ENCODE measurements around the gene CBFA2T3.

The CBFA2T3 gene

GRCh38 chr16:88851616-88852015, 125.4 kb downstream of the CBFA2T3 start:
- H3K79me2 ChIP-seq (ENCODE audit: insufficient read depth, low read length): peaks cover 5% of the 10 kb centered on the region; the same call in 1 of the 2 replicates
- ATAC-seq (ENCODE audit: insufficient read depth, low read depth): no peak
- H3K9ac ChIP-seq (ENCODE audit: low read depth, low read length): no peak overlapping the region
- no peak for DNase-seq
- peaks cover 9% of the 10 kb centered on the region for H3K4me1 ChIP-seq (ENCODE audit: insufficient read depth, low read length)
- no peak for TF ChIP-seq CTCF (IDR thresholded peaks at IDR 0.05; ENCODE audit: borderline replicate concordance, extremely low read depth, low read length, poor library complexity, severe bottlenecking)
- no peak for TF ChIP-seq EZH2 (IDR thresholded peaks at IDR 0.05; ENCODE audit: borderline replicate concordance, low read depth, low read length, severe bottlenecking)
- no peak overlapping the region for H3K4me2 ChIP-seq (ENCODE audit: insufficient read depth, low read length)
- no peak overlapping the region for H3K4me3 ChIP-seq (ENCODE audit: low read depth in 1 of 2, low read length in 2 of 2)
- no peaks in the 10 kb centered on the region for H3K27me3 ChIP-seq (ENCODE audit: insufficient read depth, low read length, poor library complexity)
- H4K20me1 ChIP-seq (ENCODE audit: insufficient read depth, low read length): peaks cover 14% of the 10 kb centered on the region
- H2AFZ ChIP-seq (ENCODE audit: low read depth, low read length): no peak overlapping the region
- no peaks in the 10 kb centered on the region for H3K9me3 ChIP-seq (ENCODE audit: insufficient read depth, low read length, severe bottlenecking)
- 0 out of 2 replicates have a peak, but pooled peaks cover 5% of the 10 kb centered on the region for H3K36me3 ChIP-seq (ENCODE audit: insufficient read depth, low read length)
- no peak overlapping the region for H3K27ac ChIP-seq (ENCODE audit: low read length)

- Histone ChIP-seq H3K9ac (ENCODE audit: low read depth, low read length) (no peak overlapping the region), H3K27me3 (ENCODE audit: insufficient read depth, low read length, poor library complexity) (no peaks in the 10 kb centered on the region), H3K4me2 (ENCODE audit: insufficient read depth, low read length) (no peak overlapping the region), H4K20me1 (ENCODE audit: insufficient read depth, low read length) (peaks cover 12% of the 10 kb centered on the region), H3K79me2 (ENCODE audit: insufficient read depth, low read length) (no peaks in the 10 kb centered on the region), H3K4me1 (ENCODE audit: insufficient read depth, low read length) (peaks cover 2% of the 10 kb centered on the region; the same call in 1 of the 2 replicates), H3K4me3 (ENCODE audit: low read depth in 1 of 2, low read length in 2 of 2) (no peak overlapping the region), H3K27ac (ENCODE audit: low read length) (no peak overlapping the region), H3K36me3 (ENCODE audit: insufficient read depth, low read length) (0 out of 2 replicates have a peak, but pooled peaks cover 5% of the 10 kb centered on the region), H2AFZ (ENCODE audit: low read depth, low read length) (no peak overlapping the region), H3K9me3 (ENCODE audit: insufficient read depth, low read length, severe bottlenecking) (no peaks in the 10 kb centered on the region)
- TF ChIP-seq EZH2 (IDR thresholded peaks at IDR 0.05; ENCODE audit: borderline replicate concordance, low read depth, low read length, severe bottlenecking) (no peak), CTCF (IDR thresholded peaks at IDR 0.05; ENCODE audit: borderline replicate concordance, extremely low read depth, low read length, poor library complexity, severe bottlenecking) (no peak)
- no peak for ATAC-seq (ENCODE audit: insufficient read depth, low read depth)
- DNase-seq: no peak
Measured at GRCh38 chr16:88850531-88851199, 126.3 kb downstream of the CBFA2T3 start.

- ATAC-seq (ENCODE audit: insufficient read depth, low read depth) (no peak), DNase-seq (no peak)
- no peak for TF ChIP-seq EZH2 (IDR thresholded peaks at IDR 0.05; ENCODE audit: borderline replicate concordance, low read depth, low read length, severe bottlenecking)
- no peak for TF ChIP-seq CTCF (IDR thresholded peaks at IDR 0.05; ENCODE audit: borderline replicate concordance, extremely low read depth, low read length, poor library complexity, severe bottlenecking)
- Histone ChIP-seq H3K9ac (ENCODE audit: low read depth, low read length) (no peak overlapping the region), H3K4me1 (ENCODE audit: insufficient read depth, low read length) (no peaks in the 10 kb centered on the region), H3K36me3 (ENCODE audit: insufficient read depth, low read length) (0 out of 2 replicates have a peak, but pooled peaks cover 5% of the 10 kb centered on the region), H3K4me2 (ENCODE audit: insufficient read depth, low read length) (no peak overlapping the region), H3K27me3 (ENCODE audit: insufficient read depth, low read length, poor library complexity) (no peaks in the 10 kb centered on the region), H3K27ac (ENCODE audit: low read length) (no peak overlapping the region), H2AFZ (ENCODE audit: low read depth, low read length) (no peak overlapping the region), H3K4me3 (ENCODE audit: low read depth in 1 of 2, low read length in 2 of 2) (no peak overlapping the region), H4K20me1 (ENCODE audit: insufficient read depth, low read length) (peaks cover 6% of the 10 kb centered on the region; the same call in 1 of the 2 replicates), H3K79me2 (ENCODE audit: insufficient read depth, low read length) (no peaks in the 10 kb centered on the region), H3K9me3 (ENCODE audit: insufficient read depth, low read length, severe bottlenecking) (no peaks in the 10 kb centered on the region)
Measured at GRCh38 chr16:88848557-88848956, 128.4 kb downstream of the CBFA2T3 start.

Measured in DND-41 (cell line).